HUES6 (cell line): Measurements from ENCODE around the gene ZW10.
"Not testable (repeated sequence)": the region's sequence is repeated elsewhere in the genome, so short reads cannot be mapped to it uniquely, and the experiment has no call there.

ENCODE experiments used
- H3K27ac ChIP-seq: 2 replicates; pipeline ENCODE4 v1.7.0; 2013; ENCODE audit warnings: low read depth, mild to moderate bottlenecking, low read length, inconsistent platforms
- H3K27me3 ChIP-seq: 2 replicates; pipeline ENCODE4 v1.6.1; 2013; ENCODE audit warnings: low read length; ENCODE audit not compliant: control insufficient read depth, insufficient read depth
- H3K36me3 ChIP-seq: 2 replicates; pipeline ENCODE4 v1.6.1; 2013; ENCODE audit warnings: low read length; ENCODE audit not compliant: control insufficient read depth, insufficient read depth
- H3K4me1 ChIP-seq: 2 replicates; pipeline ENCODE4 v1.6.1; 2013; ENCODE audit warnings: low read length; ENCODE audit not compliant: control insufficient read depth, insufficient read depth
- H3K4me3 ChIP-seq: 2 replicates; pipeline ENCODE4 v1.5.1; 2013; ENCODE audit warnings: low read depth, low read length
- H3K9ac ChIP-seq: one replicate; pipeline ENCODE4 v1.6.1; 2013; ENCODE audit warnings: mild to moderate bottlenecking, low read length
- H3K9me3 ChIP-seq: 2 replicates; pipeline ENCODE4 v1.6.1; 2013; ENCODE audit warnings: low read depth, low read length; ENCODE audit not compliant: control insufficient read depth, insufficient read depth

Gene ZW10

DNA sequence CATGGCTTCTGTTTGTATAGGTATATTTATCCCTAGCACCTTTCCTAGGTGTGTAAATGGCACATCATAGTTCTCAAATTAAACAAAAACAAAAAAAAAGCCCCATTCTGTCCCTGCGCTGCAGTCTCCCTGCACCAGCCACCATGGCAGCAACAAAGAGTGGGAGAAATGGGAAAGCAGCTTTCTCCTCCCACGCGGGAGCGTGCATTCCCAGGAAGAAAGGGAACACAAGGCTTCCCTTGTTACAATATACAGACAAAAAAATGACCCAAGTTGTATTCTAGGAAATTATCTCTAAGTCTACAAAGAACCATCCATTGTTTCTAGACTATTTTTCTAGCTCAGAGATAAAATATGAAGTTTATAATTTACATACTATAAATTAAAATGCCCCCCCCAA, 51.3 kb downstream of the ZW10 start:
- Histone ChIP-seq H3K9ac (no peak overlapping the region), H3K36me3 (no peaks in the 10 kb centered on the region), H3K9me3 (no peaks in the 10 kb centered on the region), H3K4me3 (no peak overlapping the region), H3K4me1 (no peaks in the 10 kb centered on the region), H3K27me3 (no peaks in the 10 kb centered on the region), H3K27ac (no peak overlapping the region)

DNA sequence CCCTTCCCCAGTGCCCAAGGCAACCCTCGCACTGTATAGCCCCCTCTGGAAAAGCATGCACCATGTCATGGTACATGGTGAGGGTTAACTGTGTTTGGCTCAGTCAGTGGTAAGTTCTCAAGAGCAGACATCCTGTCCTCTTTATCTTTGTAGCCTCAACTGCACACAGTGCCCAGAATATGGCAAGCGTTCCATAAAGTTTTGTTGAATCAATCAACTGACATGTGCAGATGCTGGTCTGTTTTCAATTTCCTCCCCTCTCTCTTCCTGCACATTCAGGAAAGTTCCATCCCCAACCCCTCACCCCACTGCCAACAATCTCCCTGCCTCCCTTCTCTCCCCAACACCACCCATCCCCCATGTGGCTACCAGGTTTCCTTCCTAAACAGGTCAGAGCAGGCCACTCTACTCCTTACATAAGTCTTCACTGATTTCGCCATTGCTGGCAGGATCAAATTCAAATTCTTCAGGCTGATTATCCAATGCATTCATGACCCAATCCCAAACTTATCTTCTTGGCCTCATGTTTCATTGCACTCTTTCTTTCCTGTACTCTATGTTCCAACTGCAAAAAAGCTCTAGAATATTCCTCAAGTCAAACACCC, 51.9 kb downstream of the ZW10 start:
- Histone ChIP-seq H3K27me3 (no peaks in the 10 kb centered on the region), H3K9ac (no peak overlapping the region), H3K4me1 (no peaks in the 10 kb centered on the region), H3K4me3 (no peak overlapping the region), H3K9me3 (no peaks in the 10 kb centered on the region), H3K36me3 (no peaks in the 10 kb centered on the region), H3K27ac (no peak overlapping the region)

DNA sequence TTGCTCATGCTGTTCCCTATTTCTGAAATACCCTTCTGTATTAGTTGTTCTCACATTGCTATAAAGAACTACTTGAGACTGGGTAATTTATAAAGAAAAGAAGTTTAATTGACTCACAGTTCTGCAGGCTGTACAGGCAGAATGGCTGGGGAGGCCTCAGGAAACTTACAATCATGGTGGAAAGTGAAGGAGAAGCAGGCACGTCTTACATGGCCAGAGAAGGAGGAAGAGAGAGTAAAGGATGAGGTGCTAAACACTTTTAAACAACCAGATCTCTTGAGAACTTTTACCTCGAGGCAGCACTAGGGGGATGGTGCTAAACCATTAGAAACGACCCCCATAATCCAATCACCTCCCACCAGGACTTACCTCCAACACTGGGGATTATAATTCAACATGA, 53.0 kb downstream of the ZW10 start:
- not testable (repeated sequence) for H3K9ac ChIP-seq, H3K9me3 ChIP-seq, H3K27ac ChIP-seq, H3K27me3 ChIP-seq, H3K4me3 ChIP-seq, H3K4me1 ChIP-seq, H3K36me3 ChIP-seq

DNA sequence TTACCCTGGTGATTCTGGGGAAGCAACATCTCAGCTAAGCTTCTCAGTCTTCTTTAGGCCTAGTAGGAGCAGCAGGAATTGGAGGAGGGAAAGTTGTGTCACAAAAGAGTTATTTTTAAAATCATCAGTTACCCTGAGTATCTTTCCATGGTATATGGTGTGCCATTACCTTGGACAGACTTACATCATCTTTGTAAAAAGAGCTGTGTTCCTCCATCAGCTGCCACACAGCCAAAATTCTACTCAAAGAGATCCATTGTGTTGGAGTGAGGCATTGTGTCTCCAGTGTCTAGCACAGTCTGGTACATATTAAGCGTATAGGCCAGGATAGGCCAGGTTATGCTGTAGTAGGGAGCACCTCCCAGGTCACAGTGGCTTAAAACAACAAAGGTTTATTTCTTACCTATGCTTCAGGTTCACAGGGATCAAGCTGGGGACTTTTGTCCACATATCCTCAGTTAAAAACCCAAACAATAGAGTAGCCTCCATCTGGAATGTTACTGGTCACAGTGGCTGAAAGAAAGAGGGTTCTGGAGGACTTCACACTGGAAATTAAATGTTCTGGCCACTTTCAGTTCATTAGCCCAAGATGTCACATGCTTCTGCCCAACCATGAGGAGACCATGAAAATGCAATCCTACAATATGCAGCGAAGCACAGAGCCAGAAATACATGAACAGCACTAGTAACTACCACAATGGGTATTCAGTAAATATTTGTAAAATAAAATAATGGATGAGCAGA, 57.4 kb downstream of the ZW10 start:
- no peak overlapping the region for H3K27ac ChIP-seq
- no peak overlapping the region for H3K9ac ChIP-seq
- H3K36me3 ChIP-seq, result no peaks in the 10 kb centered on the region
- no peaks in the 10 kb centered on the region for H3K9me3 ChIP-seq
- no peaks in the 10 kb centered on the region for H3K27me3 ChIP-seq
- no peaks in the 10 kb centered on the region for H3K4me1 ChIP-seq
- H3K4me3 ChIP-seq, result no peak overlapping the region

DNA sequence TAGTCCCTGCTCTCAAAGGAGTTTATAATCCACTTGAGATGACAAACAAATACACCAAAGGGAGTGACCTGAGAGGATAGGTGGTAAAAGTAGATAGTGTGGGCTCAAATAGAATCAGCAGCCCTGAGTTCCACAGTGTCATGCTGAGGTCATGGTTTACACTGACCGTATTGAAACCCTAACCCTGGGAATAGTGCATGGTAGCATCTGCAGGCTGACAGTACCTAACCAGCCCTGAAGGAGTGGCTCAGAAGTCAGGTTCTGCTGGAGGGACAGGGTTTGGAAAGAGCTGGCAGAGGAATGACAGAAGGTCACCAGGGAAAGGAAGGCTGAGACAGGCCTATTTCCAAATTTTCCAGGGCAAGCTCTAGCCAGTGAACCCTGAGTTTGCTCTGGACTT, 58.2 kb downstream of the ZW10 start:
- no peak overlapping the region for H3K9ac ChIP-seq
- H3K27ac ChIP-seq, result no peak overlapping the region
- no peak overlapping the region for H3K4me3 ChIP-seq
- H3K9me3 ChIP-seq, result no peaks in the 10 kb centered on the region
- no peaks in the 10 kb centered on the region for H3K36me3 ChIP-seq
- no peaks in the 10 kb centered on the region for H3K27me3 ChIP-seq
- no peaks in the 10 kb centered on the region for H3K4me1 ChIP-seq

DNA sequence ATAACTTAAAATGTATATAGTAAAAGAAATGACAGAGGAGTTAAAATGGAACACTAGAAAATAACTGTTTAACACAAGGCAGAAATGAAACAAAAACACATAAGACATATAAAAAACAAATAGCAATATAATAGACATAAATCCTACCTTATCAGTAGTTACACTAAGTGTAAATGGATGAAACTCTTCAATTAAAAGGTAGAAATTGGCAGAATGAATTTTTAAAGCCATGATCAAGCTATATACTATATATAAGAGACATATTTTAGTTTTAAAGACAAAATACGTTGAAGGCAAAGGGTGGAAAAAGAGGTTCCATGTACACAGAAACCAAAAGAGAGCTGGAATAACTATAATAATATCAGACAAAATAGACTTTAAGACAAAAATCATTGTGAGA, 62.5 kb downstream of the ZW10 start:
- H3K4me3 ChIP-seq, result no peak overlapping the region
- H3K4me1 ChIP-seq, result peaks cover 5% of the 10 kb centered on the region; the same call in 1 of the 2 replicates
- H3K36me3 ChIP-seq, result no peaks in the 10 kb centered on the region
- no peak overlapping the region for H3K27ac ChIP-seq
- H3K27me3 ChIP-seq, result no peaks in the 10 kb centered on the region
- peaks cover 9% of the 10 kb centered on the region for H3K9me3 ChIP-seq
- no peak overlapping the region for H3K9ac ChIP-seq

DNA sequence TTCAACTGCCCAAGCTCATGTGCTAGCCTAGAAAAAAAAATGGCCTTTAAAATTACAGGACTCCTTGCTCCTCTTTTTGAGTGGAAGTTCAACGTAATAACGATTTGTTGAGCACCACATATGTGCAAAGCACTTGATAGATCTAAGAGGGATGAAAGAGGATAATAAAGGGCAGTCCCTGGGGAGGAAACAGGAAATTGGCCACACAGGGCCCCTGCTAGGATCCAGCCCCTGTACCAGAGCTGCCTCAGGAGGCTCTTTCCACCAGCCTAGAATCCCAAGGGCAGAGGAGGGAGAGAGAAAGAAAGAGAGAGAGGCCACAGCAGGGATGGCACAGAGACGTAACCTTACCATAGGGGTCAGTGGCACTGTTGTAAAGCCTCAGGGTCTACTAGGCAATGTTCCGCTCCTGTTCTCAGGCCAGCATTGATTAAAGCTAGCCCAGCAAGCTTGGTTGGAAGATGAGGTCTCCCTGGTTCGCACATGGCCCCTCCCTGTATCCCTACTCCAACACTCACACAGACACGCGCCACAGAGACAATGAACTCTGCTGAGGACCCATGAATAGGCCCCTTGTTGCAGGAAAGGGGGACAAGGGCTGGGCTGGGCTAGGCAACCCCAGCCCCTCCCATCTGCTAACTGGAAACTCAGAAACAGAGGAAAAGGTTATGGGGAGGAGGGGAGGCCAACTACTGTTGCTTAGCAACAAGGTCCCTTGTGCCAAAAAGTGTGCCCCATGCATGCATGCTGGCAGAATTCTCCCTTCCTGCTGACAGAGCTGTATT, 67.4 kb downstream of the ZW10 start, which contains the start of gene TMPRSS5:
Gene TMPRSS5, minus strand, starts transcription at position 438 of the 785 bp plus-strand sequence. Its CDS starts 84 bp downstream, at position 354.
- H3K4me1 ChIP-seq, result peaks cover 8% of the 10 kb centered on the region; the same call in 1 of the 2 replicates
- H3K9me3 ChIP-seq, result peaks cover 13% of the 10 kb centered on the region
- no peak within 1 kb of the TSS for H3K9ac ChIP-seq
- no peak within 1 kb of the TSS for H3K27ac ChIP-seq
- no peaks in the 10 kb centered on the region for H3K36me3 ChIP-seq
- no peaks in the 10 kb centered on the region for H3K27me3 ChIP-seq
- H3K4me3 ChIP-seq, result no peak within 1 kb of the TSS

DNA sequence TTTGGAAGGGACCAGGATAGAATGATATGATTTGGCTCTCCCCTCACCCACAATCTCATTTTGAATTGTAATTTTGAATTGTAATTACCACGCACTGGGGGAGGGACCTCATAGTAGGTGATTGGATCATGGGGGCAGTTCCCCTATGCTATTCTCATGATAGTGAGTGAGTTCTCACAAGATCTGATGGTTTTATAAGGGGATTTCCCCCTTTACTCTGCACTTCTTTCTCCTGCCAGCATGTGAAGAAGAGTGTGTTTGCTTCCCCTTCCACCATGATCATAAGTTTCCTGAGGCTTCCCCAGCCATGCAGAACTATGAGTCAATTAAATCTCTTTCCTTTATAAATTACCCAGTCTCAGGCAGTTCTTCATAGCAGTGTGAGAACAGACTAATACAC, 69.9 kb downstream of the ZW10 start:
- not testable (repeated sequence) for H3K27ac ChIP-seq, H3K4me3 ChIP-seq, H3K9ac ChIP-seq, H3K27me3 ChIP-seq, H3K9me3 ChIP-seq, H3K4me1 ChIP-seq, H3K36me3 ChIP-seq

DNA sequence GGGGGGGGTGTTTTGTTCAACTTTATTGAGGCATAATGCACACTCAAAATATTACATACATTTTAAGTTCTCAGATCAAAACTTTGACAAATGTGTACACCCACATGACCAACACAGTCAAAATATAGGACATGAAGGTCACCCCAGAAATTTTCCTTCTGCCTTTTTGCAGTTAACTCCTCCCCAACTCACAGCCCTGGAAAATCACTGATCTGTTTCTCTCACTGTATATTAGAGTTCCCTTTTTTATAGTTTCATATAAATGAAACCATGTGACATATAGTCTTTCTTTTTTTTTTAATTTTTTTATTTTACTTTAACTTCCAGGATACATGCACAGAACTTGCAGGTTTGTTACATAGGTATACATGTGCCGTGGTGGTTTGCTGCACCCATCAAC, 72.0 kb downstream of the ZW10 start:
- H3K9me3 ChIP-seq, result peaks cover 4% of the 10 kb centered on the region; the same call in 1 of the 2 replicates
- H3K4me1 ChIP-seq, result peaks cover 8% of the 10 kb centered on the region; the same call in 1 of the 2 replicates
- no peaks in the 10 kb centered on the region for H3K36me3 ChIP-seq
- H3K27ac ChIP-seq, result no peak overlapping the region
- no peak overlapping the region for H3K4me3 ChIP-seq
- H3K9ac ChIP-seq, result no peak overlapping the region
- H3K27me3 ChIP-seq, result no peaks in the 10 kb centered on the region

DNA sequence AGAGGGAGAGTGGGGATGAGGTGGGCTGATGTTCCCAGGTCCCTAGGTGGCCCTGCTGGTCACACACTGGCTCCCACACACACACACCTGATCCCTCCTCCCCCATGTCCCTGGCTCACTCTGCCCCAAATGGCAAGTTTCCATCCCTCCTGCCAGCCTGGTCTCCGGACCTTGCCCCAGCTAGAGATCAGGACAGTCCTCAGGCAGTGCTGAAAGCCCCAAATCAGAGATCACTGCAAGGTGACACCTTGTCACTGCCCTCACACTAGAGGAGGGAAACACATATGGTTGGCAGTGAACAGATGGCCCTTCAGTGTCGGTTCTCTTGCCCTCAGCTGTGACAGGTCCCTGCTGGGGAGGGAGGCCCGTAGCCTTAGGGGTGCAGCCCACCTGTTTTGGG, 75.0 kb downstream of the ZW10 start:
- H3K36me3 ChIP-seq, result no peaks in the 10 kb centered on the region
- no peak overlapping the region for H3K4me3 ChIP-seq
- peaks cover 4% of the 10 kb centered on the region; the same call in 1 of the 2 replicates for H3K9me3 ChIP-seq
- no peak overlapping the region for H3K27ac ChIP-seq
- H3K27me3 ChIP-seq, result no peaks in the 10 kb centered on the region
- no peaks in the 10 kb centered on the region for H3K4me1 ChIP-seq
- H3K9ac ChIP-seq, result no peak overlapping the region
